Stimulated activated CD4-positive, alpha-beta T cell treated with anti-CD3 and anti-CD28 coated beads, Interleukin-2, amount 100 ng/mL, for 4 hours (primary cell): ENCODE data around the gene THEM4.

ENCODE experiments used
- DNase-seq: peaks from one replicate; pipeline ENCODE4 v3.0.0-alpha.2; 2020; ENCODE audit warnings: low read depth

THEM4 gene

DNA sequence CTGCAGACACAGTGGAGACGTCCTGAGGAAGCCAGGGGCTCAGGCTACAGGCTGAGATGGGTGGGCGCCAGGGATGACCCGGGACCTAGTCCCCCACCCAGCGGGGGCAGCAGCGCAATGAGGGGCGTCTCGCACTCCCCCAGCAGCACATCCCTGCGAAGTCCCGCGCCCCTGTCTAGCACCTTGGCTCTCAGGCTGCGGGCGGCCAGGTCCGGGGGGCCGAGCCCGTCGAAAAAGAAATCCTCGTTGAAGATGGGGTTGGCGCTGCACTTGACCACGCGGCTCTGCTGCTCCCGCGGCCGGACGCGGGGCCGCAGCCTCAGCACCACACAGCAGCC is 71.5 kb downstream of the THEM4 start:
- no peak for DNase-seq

DNA sequence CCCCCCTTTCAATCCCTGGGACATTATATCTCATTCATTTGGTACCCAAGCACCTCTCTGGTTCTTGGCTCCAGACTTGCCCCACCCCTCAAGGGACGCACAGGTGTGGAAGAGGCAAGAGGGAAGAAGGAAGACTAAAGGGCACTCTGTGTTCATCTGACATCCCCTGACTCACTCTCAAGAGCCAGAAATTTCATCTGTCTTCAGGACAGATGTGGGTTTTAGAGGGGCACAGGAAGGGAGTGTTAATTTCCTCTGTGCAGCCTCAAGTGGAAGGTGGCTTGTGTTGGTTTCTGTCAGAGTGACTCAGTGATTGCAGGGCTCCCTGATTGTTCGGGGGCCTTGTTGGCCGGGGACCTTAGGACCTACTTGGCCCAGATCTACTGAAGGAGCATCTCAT is 72.1 kb downstream of the THEM4 start:
- no peak for DNase-seq

DNA sequence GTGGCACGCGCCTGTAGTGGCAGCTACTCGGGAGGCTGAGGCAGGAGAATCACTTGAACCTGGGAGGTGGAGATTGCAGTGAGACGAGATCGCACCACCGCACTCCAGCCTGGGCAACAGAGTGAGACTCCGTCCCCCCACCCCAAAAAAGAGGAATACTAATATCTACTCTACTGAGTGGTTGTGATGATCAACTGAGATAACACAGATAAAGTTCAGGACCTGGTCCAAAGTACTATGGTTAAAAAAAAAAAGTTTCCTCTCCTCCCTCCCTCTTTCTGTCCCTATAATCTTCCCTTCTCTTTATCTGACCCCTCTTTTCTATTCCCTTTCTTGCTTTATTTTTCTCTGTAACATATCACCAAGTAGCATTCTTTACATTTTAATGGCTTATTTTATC is 73.7 kb downstream of the THEM4 start:
- DNase-seq, result no peak

DNA sequence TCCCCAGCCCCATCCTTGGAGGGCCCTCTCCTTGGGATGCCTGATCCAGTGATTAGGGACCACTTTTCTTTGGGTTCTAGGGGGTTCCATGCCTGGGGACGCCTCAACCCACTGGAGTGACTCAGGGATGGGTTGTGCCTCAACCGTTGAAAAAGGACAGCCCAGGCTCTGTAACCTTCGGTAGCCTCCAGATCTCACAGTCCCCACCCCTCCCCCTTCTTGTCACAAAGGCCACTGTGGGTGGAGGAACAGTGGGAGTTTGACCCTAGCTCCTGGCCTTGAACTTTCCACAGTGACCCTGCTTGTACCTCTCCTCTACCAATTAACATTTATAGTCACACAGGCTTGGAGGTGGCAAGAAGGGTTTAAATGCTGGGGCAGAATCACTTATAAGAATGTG is 75.1 kb downstream of the THEM4 start:
- DNase-seq, result no peak

DNA sequence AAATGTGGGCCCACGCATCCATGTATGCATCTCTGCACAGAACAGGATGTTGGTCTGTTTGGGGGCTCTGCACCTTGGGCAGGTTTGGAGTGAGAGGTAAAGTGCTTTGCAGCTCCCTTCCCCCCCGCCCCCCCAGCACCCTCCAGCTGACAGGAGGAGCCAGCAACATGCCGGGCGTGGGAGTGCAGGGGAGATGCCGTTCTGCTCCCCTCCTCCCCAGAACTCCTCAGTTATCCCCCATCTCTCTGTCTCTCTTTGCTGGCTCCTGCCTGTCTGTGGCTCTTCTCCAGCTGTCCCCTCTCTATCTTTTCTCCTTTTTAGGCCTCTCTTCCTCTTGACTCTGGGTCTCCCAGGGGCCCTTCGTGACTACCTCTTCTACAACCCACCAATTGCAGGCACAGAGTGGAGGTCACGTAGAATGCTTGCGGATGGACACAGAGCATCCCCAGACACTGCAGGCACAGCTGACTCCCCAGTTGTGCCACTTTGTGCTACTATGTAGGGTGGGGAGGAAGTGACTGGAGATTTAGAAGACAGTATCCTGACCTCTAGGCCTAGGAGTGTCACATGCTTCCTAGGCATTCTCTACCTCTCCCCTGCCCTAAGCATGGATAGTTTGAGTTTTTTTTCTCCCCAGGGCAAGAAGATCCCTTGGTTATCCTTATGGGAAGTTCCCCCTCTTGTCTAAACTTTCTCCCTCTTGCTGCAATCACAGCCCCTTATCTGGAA is 76.0 kb downstream of the THEM4 start:
- no peak for DNase-seq

DNA sequence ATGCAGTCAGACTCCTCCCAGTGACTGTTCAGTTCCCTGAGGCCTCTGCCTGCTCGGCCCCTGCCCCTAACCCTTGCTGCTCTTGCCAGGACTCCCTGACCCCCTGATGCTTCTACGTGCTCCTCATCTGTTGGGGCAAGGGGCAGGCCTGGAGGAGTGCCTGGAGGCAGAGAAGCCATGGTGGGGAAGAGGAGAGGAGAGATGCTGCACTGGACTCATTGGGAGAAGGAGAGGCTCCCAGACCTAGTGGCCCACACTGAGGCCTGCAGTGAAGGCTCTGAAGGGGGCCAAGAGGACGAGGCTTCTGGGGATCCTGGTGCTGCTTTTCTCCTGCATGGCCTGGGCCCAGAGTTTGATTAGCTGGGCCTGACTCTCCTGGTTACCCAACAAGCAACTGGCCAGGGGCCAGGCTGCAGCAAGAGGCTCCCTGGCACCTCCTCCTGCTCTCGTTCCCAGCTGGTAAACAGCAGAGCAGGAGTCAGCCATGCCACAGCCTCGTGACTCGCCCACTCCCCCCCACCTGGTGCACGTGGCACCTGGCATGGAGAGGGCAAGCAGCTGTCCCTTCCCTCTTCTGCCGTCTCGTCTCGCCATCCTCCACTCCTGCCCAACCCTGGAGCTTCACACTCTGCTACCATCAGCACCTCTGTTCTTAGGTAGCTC is 76.9 kb downstream of the THEM4 start:
- no peak for DNase-seq

DNA sequence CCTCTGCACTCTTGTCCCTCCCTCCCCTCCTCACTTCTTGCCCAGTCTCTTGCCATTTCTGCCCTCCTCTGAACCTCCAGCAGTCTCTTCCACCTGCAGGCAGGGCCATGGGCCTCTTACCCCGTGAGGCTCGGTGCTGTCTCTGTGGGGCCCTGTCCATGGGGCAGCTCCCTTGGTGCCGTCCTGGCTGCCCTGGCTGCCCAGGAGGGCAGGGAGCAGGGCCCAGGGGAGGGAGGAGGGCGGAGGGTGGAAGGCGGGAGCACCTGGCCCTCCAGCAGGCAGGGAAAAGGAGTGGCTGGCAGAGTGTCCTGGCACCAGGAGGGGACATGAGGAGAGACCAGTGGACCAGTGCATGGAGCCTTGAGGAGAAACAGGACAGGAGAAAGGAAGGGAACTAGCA is 77.7 kb downstream of the THEM4 start, which contains the start of gene RORC:
TSS of gene RORC (minus strand) at position 198 of the 400 bp plus-strand sequence. CDS start at position 160, 38 bp downstream.
- DNase-seq, result no peak

DNA sequence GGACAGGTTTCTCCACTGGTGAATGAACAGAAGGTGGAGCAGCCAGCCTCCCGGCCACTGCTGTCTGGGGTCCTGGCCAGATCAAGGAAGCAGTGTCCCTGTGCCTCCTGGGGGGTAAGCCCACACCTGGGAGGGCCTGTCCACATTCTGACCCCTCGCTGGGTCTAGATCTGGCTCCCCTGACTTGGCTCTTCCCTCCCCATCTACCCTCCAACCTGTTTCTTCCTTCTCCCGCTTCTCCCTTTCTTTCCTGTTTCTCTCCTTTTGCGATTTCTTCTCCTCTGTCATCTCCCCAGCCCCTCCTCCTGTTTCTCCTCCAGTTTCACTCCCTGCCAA is 78.1 kb downstream of the THEM4 start:
- DNase-seq, result no peak

DNA sequence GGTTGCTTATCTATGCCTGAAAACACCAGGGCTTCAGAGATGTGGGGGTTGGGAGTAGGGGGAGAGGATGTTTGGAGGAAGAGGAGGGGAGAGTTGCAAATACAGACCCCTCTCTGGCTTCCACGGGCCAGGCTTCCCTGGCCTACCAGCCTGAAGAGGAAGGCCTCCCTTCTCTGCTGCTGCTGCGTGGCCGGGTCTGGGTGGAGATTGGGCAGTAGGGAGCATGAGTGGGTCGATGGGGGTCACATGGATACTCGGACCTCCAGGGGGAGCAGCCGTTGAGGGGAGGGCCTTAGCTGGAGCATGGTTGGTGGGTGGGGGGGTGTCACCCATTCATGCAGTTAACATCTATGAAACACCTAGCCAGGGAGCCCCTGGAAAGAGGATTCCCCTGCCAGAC is 79.3 kb downstream of the THEM4 start:
- DNase-seq, result no peak

DNA sequence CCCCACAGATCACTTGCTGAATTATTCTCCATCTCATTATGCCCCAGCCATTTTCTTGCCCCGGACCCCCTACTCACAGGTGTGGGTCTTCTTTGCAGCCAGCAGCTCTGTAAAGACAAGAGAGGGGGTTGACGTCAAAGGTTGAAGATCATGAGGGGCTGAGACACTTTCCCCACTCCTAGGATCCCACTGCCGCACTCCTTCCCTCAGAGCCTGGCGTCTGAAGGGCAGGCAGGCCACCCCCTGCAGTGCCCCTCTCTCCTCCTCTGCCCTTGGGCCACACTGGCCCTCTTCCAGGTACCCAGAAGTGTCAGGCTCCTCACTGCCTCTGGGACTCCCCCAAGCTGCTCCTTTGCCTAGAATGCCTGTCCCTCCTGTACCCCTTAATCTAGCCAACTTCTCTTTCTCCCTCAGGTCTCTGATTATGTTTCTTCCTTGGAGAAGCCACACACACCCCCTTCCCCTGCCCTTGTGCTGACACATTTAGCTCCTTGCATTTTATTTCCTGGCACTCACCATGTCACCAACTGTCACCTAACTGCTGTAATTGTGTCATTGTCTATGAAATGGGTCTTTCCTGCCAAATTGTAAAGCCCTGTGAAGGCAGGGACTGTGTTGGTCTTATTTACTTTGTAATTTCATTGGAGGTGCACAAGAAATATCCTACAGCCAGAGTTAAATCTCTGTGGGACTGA is 79.8 kb downstream of the THEM4 start:
- DNase-seq, result no peak

DNA sequence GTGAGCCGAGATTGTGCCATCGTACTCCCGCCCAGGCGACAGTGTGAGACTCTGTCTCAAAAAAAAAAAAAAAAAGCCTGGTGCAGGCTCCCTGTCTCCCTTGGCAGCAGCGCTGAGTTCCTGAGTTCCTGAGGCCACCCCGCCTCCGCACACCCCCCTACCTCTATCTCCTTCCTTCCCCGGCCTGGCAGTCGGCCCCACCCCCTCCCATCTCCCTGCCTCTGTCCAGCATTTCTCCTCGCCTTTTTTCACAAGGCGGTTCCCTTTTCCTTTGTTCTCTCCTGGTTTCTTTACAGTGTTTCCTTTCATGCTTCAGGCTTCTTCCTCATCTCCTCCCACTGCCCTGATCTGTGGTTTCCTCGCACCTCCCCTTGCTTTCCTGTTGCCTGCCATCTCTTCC is 80.4 kb downstream of the THEM4 start:
- no peak for DNase-seq

DNA sequence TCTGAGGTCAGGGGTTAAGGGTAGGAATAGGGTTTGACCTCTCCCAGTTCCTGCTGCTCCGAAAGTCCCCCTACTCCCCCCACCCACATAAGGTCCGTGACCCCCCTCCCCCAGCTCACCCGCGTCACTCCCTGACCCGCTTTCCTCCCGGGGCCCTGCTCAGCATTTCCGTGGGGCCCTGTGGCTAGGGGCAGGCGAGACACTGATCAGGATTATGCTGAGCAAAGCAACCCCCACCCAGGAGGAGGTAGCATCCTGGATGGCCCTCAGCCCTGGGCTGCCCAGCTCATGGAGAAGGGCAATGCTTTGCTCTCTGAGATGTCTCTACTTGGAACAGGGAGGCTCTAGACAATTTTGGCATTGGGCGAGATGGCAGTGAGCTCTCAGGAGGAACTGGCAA is 81.5 kb downstream of the THEM4 start:
- DNase-seq, result no peak

DNA sequence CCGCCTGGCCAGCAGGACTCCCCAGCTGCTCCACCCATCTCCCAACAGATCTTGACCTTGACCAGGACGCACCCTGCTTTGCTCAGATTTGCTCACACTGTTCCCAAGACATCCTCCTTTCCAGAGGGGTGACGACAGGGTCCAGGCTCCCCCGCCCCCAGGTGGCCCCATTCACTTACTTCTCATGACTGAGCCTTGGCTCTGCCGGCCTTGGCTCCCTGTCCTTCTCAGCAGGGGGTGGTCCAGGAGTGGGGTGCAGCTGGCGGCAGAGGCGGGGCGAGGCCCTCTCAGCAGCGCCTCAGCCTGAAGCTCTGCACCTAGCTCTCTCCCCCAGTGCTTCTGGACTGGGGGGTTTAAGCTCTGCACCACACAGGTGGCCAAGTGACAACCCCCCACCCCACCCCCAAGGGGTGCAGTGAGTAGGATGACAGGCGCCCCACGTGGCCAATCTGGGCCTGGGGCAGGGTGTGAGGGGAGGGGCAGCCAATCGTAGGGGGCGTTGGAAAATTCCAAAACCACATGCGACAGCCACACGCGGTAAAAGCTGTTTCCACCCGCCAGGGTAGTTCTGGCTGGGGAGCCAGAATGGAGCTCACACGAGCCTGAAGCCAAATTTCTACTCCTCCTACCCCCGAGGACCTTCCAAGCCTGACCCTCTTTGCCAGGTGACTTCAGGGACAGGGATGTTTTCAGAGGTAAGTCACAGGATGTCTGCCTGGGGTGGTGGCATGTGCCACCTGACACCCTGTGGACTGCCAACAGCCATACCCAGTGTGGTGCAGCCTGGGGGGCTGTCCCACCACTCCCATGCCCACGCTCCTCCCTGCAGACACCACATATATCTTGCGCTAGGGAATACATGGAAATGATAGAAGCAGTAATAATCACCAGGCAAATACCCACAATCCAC is 83.3 kb downstream of the THEM4 start:
- DNase-seq, result peak; percentile 48

DNA sequence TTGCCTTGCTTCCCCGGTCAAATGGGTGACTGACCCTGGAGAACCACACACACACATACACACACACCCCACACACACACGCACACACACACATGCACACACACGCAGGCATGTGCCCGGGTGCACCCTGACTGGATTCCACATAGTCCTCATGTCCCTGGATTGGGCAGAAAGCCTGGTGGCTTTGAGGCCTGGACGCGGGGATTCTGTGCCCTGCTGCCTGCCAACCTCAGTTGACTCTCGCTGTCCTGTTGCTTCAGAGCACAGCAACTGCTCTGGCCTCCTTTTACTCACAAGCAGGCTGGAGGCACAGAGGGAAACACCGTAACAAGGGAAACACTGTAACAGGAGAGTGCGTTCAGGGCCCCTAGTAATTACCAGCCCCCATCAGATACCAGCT is 84.1 kb downstream of the THEM4 start:
- no peak for DNase-seq
